SK-N-SH (cell line): Measurements from ENCODE around the gene SYNE1.

ENCODE experiments used
- FOXM1 ChIP-seq: IDR thresholded peaks from 2 replicates; pipeline ENCODE4 v1.4.0; 2012; ENCODE audit warnings: low read depth, mild to moderate bottlenecking
- JUND ChIP-seq: IDR thresholded peaks from 2 replicates; pipeline ENCODE4 v1.4.0; 2012
- POLR2AphosphoS5 ChIP-seq: IDR thresholded peaks from 2 replicates; pipeline ENCODE4 v1.6.1; 2012; ENCODE audit warnings: low read depth, low read length
- TAF1 ChIP-seq: IDR thresholded peaks from 2 replicates; pipeline ENCODE4 v1.6.1; 2012; ENCODE audit warnings: low read depth, mild to moderate bottlenecking, low read length, moderate library complexity, borderline replicate concordance
- YY1 ChIP-seq: IDR thresholded peaks from 2 replicates; pipeline ENCODE4 v1.4.0; 2012; ENCODE audit warnings: low read depth, mild to moderate bottlenecking
- TF ChIP-seq, protein P1 (sequence below): fragments of 200-600 bp; sonication (generic); IDR thresholded peaks from 2 replicates; pipeline ENCODE4 v1.6.1; 2017; ENCODE audit warnings: antibody characterized with exemption, mild to moderate bottlenecking, moderate library complexity
- TF ChIP-seq, protein P2 (sequence below): fragments of 150-350 bp; IDR thresholded peaks from 2 replicates; pipeline ENCODE4 v1.6.1; 2017; ENCODE audit warnings: antibody characterized with exemption, low read length, low read depth, borderline replicate concordance

DNA sequence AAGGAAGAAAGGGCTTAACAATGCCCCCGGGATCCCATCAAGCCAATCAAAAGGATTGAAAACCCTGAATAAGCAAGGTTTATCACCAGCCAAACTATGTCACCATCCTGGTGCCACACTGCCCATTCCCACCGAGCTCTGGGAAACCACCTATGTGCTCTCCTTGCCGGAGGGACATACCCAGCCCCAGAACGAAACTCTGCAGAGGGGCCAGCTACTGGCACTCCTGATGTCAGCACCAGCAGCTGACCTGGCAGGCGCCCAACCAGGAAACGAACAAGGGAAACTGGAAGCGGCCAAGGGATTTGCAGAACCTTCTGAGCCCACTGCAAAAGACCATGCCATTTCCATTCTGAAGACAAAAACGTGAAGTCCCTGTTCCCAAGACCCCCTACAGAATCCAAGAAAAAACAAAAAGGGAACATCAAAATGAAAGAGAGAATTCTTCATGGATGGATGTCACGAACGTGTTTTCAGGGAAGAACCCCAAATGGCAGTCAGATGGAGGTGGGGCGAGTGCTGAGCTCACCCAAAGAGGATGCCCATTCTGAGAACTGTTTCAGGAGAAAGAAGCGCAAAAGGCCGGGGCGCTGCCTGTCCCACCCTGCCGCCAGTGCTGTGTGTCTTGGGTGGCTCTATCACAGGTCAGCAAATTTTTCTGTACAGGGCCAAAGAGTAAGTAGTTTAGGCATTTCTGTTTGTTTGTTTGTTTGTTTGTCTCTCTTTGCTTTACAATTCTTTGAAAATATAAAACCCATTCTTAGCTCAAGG, 524.5 kb downstream of the SYNE1 start:
- TF ChIP-seq POLR2AphosphoS5 (no peak), YY1 (no peak), JUND (no peak), FOXM1 (no peak), TAF1 (no peak)
- TF ChIP-seq, protein P1, sequence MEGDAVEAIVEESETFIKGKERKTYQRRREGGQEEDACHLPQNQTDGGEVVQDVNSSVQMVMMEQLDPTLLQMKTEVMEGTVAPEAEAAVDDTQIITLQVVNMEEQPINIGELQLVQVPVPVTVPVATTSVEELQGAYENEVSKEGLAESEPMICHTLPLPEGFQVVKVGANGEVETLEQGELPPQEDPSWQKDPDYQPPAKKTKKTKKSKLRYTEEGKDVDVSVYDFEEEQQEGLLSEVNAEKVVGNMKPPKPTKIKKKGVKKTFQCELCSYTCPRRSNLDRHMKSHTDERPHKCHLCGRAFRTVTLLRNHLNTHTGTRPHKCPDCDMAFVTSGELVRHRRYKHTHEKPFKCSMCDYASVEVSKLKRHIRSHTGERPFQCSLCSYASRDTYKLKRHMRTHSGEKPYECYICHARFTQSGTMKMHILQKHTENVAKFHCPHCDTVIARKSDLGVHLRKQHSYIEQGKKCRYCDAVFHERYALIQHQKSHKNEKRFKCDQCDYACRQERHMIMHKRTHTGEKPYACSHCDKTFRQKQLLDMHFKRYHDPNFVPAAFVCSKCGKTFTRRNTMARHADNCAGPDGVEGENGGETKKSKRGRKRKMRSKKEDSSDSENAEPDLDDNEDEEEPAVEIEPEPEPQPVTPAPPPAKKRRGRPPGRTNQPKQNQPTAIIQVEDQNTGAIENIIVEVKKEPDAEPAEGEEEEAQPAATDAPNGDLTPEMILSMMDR = no peak
- TF ChIP-seq, protein P2, sequence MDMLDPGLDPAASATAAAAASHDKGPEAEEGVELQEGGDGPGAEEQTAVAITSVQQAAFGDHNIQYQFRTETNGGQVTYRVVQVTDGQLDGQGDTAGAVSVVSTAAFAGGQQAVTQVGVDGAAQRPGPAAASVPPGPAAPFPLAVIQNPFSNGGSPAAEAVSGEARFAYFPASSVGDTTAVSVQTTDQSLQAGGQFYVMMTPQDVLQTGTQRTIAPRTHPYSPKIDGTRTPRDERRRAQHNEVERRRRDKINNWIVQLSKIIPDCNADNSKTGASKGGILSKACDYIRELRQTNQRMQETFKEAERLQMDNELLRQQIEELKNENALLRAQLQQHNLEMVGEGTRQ = no peak
